ENCODE data around the gene RCSD1.

DNA sequence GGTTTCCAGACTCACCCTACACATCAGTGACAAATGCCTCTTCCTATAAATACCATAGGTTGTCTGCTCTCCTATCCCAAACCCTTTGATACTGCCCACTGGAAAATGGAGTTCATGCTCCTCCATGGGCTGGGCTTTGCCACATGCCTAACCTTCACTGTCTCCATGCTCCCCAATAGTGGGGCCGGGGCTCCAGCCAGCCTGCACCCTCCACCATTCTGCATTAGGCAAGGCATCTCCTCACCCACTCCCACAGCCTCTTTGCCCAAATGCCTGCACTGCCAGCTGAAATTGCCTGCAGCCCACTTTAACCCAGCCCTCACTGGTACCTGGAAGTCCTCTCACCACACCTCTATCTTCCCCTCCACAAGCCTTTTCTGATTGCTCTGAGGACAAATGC is 73.5 kb downstream of the RCSD1 start:
- TF ChIP-seq, protein P1, sequence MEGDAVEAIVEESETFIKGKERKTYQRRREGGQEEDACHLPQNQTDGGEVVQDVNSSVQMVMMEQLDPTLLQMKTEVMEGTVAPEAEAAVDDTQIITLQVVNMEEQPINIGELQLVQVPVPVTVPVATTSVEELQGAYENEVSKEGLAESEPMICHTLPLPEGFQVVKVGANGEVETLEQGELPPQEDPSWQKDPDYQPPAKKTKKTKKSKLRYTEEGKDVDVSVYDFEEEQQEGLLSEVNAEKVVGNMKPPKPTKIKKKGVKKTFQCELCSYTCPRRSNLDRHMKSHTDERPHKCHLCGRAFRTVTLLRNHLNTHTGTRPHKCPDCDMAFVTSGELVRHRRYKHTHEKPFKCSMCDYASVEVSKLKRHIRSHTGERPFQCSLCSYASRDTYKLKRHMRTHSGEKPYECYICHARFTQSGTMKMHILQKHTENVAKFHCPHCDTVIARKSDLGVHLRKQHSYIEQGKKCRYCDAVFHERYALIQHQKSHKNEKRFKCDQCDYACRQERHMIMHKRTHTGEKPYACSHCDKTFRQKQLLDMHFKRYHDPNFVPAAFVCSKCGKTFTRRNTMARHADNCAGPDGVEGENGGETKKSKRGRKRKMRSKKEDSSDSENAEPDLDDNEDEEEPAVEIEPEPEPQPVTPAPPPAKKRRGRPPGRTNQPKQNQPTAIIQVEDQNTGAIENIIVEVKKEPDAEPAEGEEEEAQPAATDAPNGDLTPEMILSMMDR (IDR thresholded peaks at IDR 0.05) = no peak
- TF ChIP-seq POLR2A (IDR thresholded peaks at IDR 0.05) = no peak
